ENCODE measurements around the gene PLBD2.

The PLBD2 gene

GRCh38 chr12:113427882-113428281, 69.5 kb downstream of the PLBD2 start:
- Histone ChIP-seq H3K4me1 (ENCODE audit: insufficient read depth, low read length) (peaks cover 8% of the 10 kb centered on the region), H3K27me3 (ENCODE audit: insufficient read depth, low read length) (no peaks in the 10 kb centered on the region), H3K4me3 (ENCODE audit: low read length) (no peak overlapping the region), H3K36me3 (ENCODE audit: insufficient read depth, low read length) (peaks cover 14% of the 10 kb centered on the region), H2AFZ (ENCODE audit: low read depth, low read length) (no peak overlapping the region), H3K9me3 (ENCODE audit: low read length) (no peaks in the 10 kb centered on the region)

- H2AFZ ChIP-seq (ENCODE audit: low read depth, low read length) = no peak overlapping the region
- peaks cover 16% of the 10 kb centered on the region for H3K36me3 ChIP-seq (ENCODE audit: insufficient read depth, low read length)
- H3K4me3 ChIP-seq (ENCODE audit: low read length) = no peak overlapping the region
- H3K9me3 ChIP-seq (ENCODE audit: low read length) = no peaks in the 10 kb centered on the region
- H3K27me3 ChIP-seq (ENCODE audit: insufficient read depth, low read length) = no peaks in the 10 kb centered on the region
- H3K4me1 ChIP-seq (ENCODE audit: insufficient read depth, low read length) = peaks cover 2% of the 10 kb centered on the region
These were observed 70.1 kb downstream of the PLBD2 start for GRCh38 chr12:113428482-113428881.

GRCh38 chr12:113432986-113433385, 74.6 kb downstream of the PLBD2 start:
- no peak overlapping the region for H2AFZ ChIP-seq (ENCODE audit: low read depth, low read length)
- no peaks in the 10 kb centered on the region for H3K27me3 ChIP-seq (ENCODE audit: insufficient read depth, low read length)
- peaks cover 18% of the 10 kb centered on the region for H3K36me3 ChIP-seq (ENCODE audit: insufficient read depth, low read length)
- H3K9me3 ChIP-seq (ENCODE audit: low read length) = no peaks in the 10 kb centered on the region
- H3K4me1 ChIP-seq (ENCODE audit: insufficient read depth, low read length) = no peaks in the 10 kb centered on the region
- no peak overlapping the region for H3K4me3 ChIP-seq (ENCODE audit: low read length)

GRCh38 chr12:113435367-113435766, 77.0 kb downstream of the PLBD2 start:
- H3K4me1 ChIP-seq (ENCODE audit: insufficient read depth, low read length) = no peaks in the 10 kb centered on the region
- H3K9me3 ChIP-seq (ENCODE audit: low read length) = no peaks in the 10 kb centered on the region
- peaks cover 16% of the 10 kb centered on the region for H3K36me3 ChIP-seq (ENCODE audit: insufficient read depth, low read length)
- no peaks in the 10 kb centered on the region for H3K27me3 ChIP-seq (ENCODE audit: insufficient read depth, low read length)
- no peak overlapping the region for H2AFZ ChIP-seq (ENCODE audit: low read depth, low read length)
- no peak overlapping the region for H3K4me3 ChIP-seq (ENCODE audit: low read length)

GRCh38 chr12:113436586-113436985, 78.2 kb downstream of the PLBD2 start:
- Histone ChIP-seq H2AFZ (ENCODE audit: low read depth, low read length) (no peak overlapping the region), H3K36me3 (ENCODE audit: insufficient read depth, low read length) (peaks cover 16% of the 10 kb centered on the region), H3K4me3 (ENCODE audit: low read length) (no peak overlapping the region), H3K9me3 (ENCODE audit: low read length) (no peaks in the 10 kb centered on the region), H3K27me3 (ENCODE audit: insufficient read depth, low read length) (no peaks in the 10 kb centered on the region), H3K4me1 (ENCODE audit: insufficient read depth, low read length) (no peaks in the 10 kb centered on the region)

GRCh38 chr12:113436993-113437728, 78.8 kb downstream of the PLBD2 start:
- no peaks in the 10 kb centered on the region for H3K9me3 ChIP-seq (ENCODE audit: low read length)
- no peaks in the 10 kb centered on the region for H3K27me3 ChIP-seq (ENCODE audit: insufficient read depth, low read length)
- H3K4me3 ChIP-seq (ENCODE audit: low read length) = no peak overlapping the region
- H3K4me1 ChIP-seq (ENCODE audit: insufficient read depth, low read length) = no peaks in the 10 kb centered on the region
- H3K36me3 ChIP-seq (ENCODE audit: insufficient read depth, low read length) = peaks cover 16% of the 10 kb centered on the region
- no peak overlapping the region for H2AFZ ChIP-seq (ENCODE audit: low read depth, low read length)

GRCh38 chr12:113437729-113438100, 79.3 kb downstream of the PLBD2 start:
- H3K9me3 ChIP-seq (ENCODE audit: low read length) = no peaks in the 10 kb centered on the region
- peaks cover 16% of the 10 kb centered on the region for H3K36me3 ChIP-seq (ENCODE audit: insufficient read depth, low read length)
- H3K4me3 ChIP-seq (ENCODE audit: low read length) = no peak overlapping the region
- H3K4me1 ChIP-seq (ENCODE audit: insufficient read depth, low read length) = no peaks in the 10 kb centered on the region
- H3K27me3 ChIP-seq (ENCODE audit: insufficient read depth, low read length) = no peaks in the 10 kb centered on the region
- no peak overlapping the region for H2AFZ ChIP-seq (ENCODE audit: low read depth, low read length)

GRCh38 chr12:113438523-113439300, 80.3 kb downstream of the PLBD2 start:
- no peak overlapping the region for H2AFZ ChIP-seq (ENCODE audit: low read depth, low read length)
- no peak overlapping the region for H3K4me3 ChIP-seq (ENCODE audit: low read length)
- H3K27me3 ChIP-seq (ENCODE audit: insufficient read depth, low read length) = no peaks in the 10 kb centered on the region
- no peaks in the 10 kb centered on the region for H3K9me3 ChIP-seq (ENCODE audit: low read length)
- H3K4me1 ChIP-seq (ENCODE audit: insufficient read depth, low read length) = no peaks in the 10 kb centered on the region
- H3K36me3 ChIP-seq (ENCODE audit: insufficient read depth, low read length) = peaks cover 13% of the 10 kb centered on the region

- Histone ChIP-seq H3K4me1 (ENCODE audit: insufficient read depth, low read length) (no peaks in the 10 kb centered on the region), H3K4me3 (ENCODE audit: low read length) (no peak overlapping the region), H2AFZ (ENCODE audit: low read depth, low read length) (no peak overlapping the region), H3K9me3 (ENCODE audit: low read length) (no peaks in the 10 kb centered on the region), H3K36me3 (ENCODE audit: insufficient read depth, low read length) (peaks cover 13% of the 10 kb centered on the region), H3K27me3 (ENCODE audit: insufficient read depth, low read length) (no peaks in the 10 kb centered on the region)
These were observed 80.9 kb downstream of the PLBD2 start for GRCh38 chr12:113439301-113439597.

- H2AFZ ChIP-seq (ENCODE audit: low read depth, low read length) = no peak overlapping the region
- no peaks in the 10 kb centered on the region for H3K27me3 ChIP-seq (ENCODE audit: insufficient read depth, low read length)
- H3K9me3 ChIP-seq (ENCODE audit: low read length) = no peaks in the 10 kb centered on the region
These were observed 81.2 kb downstream of the PLBD2 start for GRCh38 chr12:113439606-113440030.

GRCh38 chr12:113440336-113440735, 81.9 kb downstream of the PLBD2 start:
- Histone ChIP-seq H3K9me3 (ENCODE audit: low read length) (no peaks in the 10 kb centered on the region), H3K4me1 (ENCODE audit: insufficient read depth, low read length) (no peaks in the 10 kb centered on the region), H2AFZ (ENCODE audit: low read depth, low read length) (no peak overlapping the region), H3K36me3 (ENCODE audit: insufficient read depth, low read length) (peaks cover 10% of the 10 kb centered on the region), H3K4me3 (ENCODE audit: low read length) (no peak overlapping the region), H3K27me3 (ENCODE audit: insufficient read depth, low read length) (no peaks in the 10 kb centered on the region)

More at GRCh38 chr12:113439606-113440030, 81.2 kb downstream of the PLBD2 start:
- no peak overlapping the region for H3K4me3 ChIP-seq (ENCODE audit: low read length)
- H3K4me1 ChIP-seq (ENCODE audit: insufficient read depth, low read length) = no peaks in the 10 kb centered on the region
- H3K36me3 ChIP-seq (ENCODE audit: insufficient read depth, low read length) = peaks cover 10% of the 10 kb centered on the region

Measured in neuron (in vitro differentiated cells).